HepG2 (cell line): Measurements from ENCODE around the gene GRAMD1B. TPM values are rescaled to one million over a fixed set of nuclear protein-coding genes. Genes with fewer than 3 reads are reported as not detected.

ENCODE experiments used
- ATAC-seq: fragments of 200-7000 bp; cut with Tn5 transposase; 3 replicates; pipeline ENCODE4 v1.9.1; 2020; ENCODE audit warnings: mild to moderate bottlenecking, moderate library complexity
- BruUV-seq: library from RNA; stranded (reverse); fragments of 400-500 nt; replicated peaks from 2 replicates; lab custom pipeline; 2021; lab: Mats Ljungman, UMichigan
- CTCF ChIA-PET: fragments of 300-600 bp; formaldehyde crosslinking; extraction: SDS; loops from one replicate; lab custom pipeline; 2021; ENCODE audit warnings: low total read pairs, inconsistent platforms, low intra/inter-chr PET ratio; lab: Yijun Ruan, JAX
- POLR2A ChIA-PET: fragments of 350-600 bp; sonication (Branson Sonifier 250); formaldehyde crosslinking; loops from one replicate; lab custom pipeline; 2020; ENCODE audit warnings: antibody characterized with exemption, inconsistent platforms; lab: Yijun Ruan, JAX
- DNase-seq: peaks from one replicate; pipeline ENCODE4 v3.0.0-alpha.2; 2015; ENCODE audit warnings: low spot score
- FAIRE-seq: peaks from 3 replicates; lab custom pipeline; 2011; peaks lifted over from hg19 to GRCh38; lab: Jason Lieb, UNC
- H2AFZ ChIP-seq: one replicate; pipeline ENCODE4 v1.6.1; 2011; ENCODE audit warnings: low read length, inconsistent platforms
- H3K27ac ChIP-seq: fragments of 300-600 bp; 3 replicates; pipeline ENCODE4 v1.8.0; 2011; ENCODE audit warnings: mixed run types, mild to moderate bottlenecking, mixed read lengths, low read length, inconsistent platforms; ENCODE audit not compliant: insufficient read depth; ENCODE audit errors: extremely low read length
- H3K27me3 ChIP-seq, 2 experiments: fragments of 200-600 bp in 1 of 2; 2 replicates in 1 of 2; 3 replicates in 1 of 2; pipeline versions ENCODE4 v1.6.0 to v1.8.0; 2011; ENCODE audit warnings: low read length in 2 of 2, mild to moderate bottlenecking in 2 of 2, moderate library complexity in 2 of 2, inconsistent platforms in 1 of 2; ENCODE audit not compliant: insufficient read depth in 2 of 2, control insufficient read depth in 1 of 2
- H3K36me3 ChIP-seq, 2 experiments: fragments of 200-600 bp in 1 of 2; replicated peaks in 1 of 2; 2 replicates in 1 of 2; 3 replicates in 1 of 2; pipeline versions ENCODE4 v1.5.1 to v1.8.0; 2011; ENCODE audit warnings: low read length in 2 of 2, inconsistent platforms in 1 of 2; ENCODE audit not compliant: insufficient read depth in 2 of 2, control insufficient read depth in 1 of 2
- H3K4me1 ChIP-seq: 2 replicates; pipeline ENCODE4 v1.5.1; 2012; ENCODE audit warnings: low read length, inconsistent platforms; ENCODE audit not compliant: insufficient read depth
- H3K4me2 ChIP-seq: 2 replicates; pipeline ENCODE4 v1.6.0; 2011; ENCODE audit warnings: low read depth, low read length, inconsistent platforms
- H3K4me3 ChIP-seq, 3 experiments: fragments of 200-600 bp in 1 of 3; sonication (generic), shearing (Covaris generic) in 1 of 3; replicated peaks in 1 of 3; 2 replicates each; pipeline ENCODE4 v1.5.1; 2011 to 2016; ENCODE audit warnings: low read length in 3 of 3, inconsistent platforms in 2 of 3, low read depth in 2 of 3, mild to moderate bottlenecking in 2 of 3, control low read depth in 1 of 3, mixed read lengths in 1 of 3; ENCODE audit not compliant: insufficient read depth in 1 of 3
- H3K79me2 ChIP-seq: one replicate; pipeline ENCODE4 v1.6.1; 2011; ENCODE audit warnings: low read length, inconsistent platforms; ENCODE audit not compliant: insufficient read depth
- H3K9ac ChIP-seq: 2 replicates; pipeline ENCODE4 v1.6.0; 2011; ENCODE audit warnings: mild to moderate bottlenecking, low read depth, low read length, inconsistent platforms; ENCODE audit not compliant: insufficient read depth
- H3K9me3 ChIP-seq: 2 replicates; pipeline ENCODE4 v1.5.1; 2012; ENCODE audit warnings: mild to moderate bottlenecking, low read length
- H4K20me1 ChIP-seq: 2 replicates; pipeline ENCODE4 v1.6.0; 2011; ENCODE audit warnings: inconsistent platforms, mild to moderate bottlenecking, low read length, moderate library complexity; ENCODE audit not compliant: insufficient read depth
- CCDC6 ChIP-seq: sonication (generic); formaldehyde crosslinking; IDR thresholded peaks from 2 replicates; pipeline ENCODE4 v1.8.1; 2022; ENCODE audit warnings: mild to moderate bottlenecking, missing genetic modification reagents, moderate library complexity
- FOXO1 ChIP-seq: sonication (generic); formaldehyde crosslinking; IDR thresholded peaks from 2 replicates; pipeline ENCODE4 v1.4.0; 2020; ENCODE audit warnings: missing genetic modification reagents
- HIVEP1 ChIP-seq: sonication (generic); formaldehyde crosslinking; IDR thresholded peaks from 2 replicates; pipeline ENCODE4 v1.4.0; 2020; ENCODE audit warnings: mild to moderate bottlenecking, missing genetic modification reagents
- HNRNPUL1 ChIP-seq: fragments of 200-400 bp; formaldehyde crosslinking; IDR thresholded peaks from 2 replicates; pipeline ENCODE4 v1.6.1; 2017; ENCODE audit warnings: low read depth, mild to moderate bottlenecking, low read length, moderate library complexity
- RCOR2 ChIP-seq: IDR thresholded peaks from 2 replicates; pipeline ENCODE4 v1.6.1; 2016; ENCODE audit warnings: missing biosample characterization, missing genetic modification reagents
- SOX5 ChIP-seq: IDR thresholded peaks from 2 replicates; pipeline ENCODE4 v1.6.1; 2016; ENCODE audit warnings: borderline replicate concordance
- SUZ12 ChIP-seq: fragments of 150-350 bp; IDR thresholded peaks from 2 replicates; pipeline ENCODE4 v1.6.1; 2014; ENCODE audit warnings: low read depth, low read length
- YY1 ChIP-seq: IDR thresholded peaks from 2 replicates; pipeline ENCODE4 v1.6.1; 2011; ENCODE audit warnings: low read length, low read depth, moderate library complexity, mild to moderate bottlenecking; ENCODE audit not compliant: insufficient read depth, insufficient replicate concordance
- WGBS: methylation state at CpG from one replicate; pipeline ENCODE4 v1.1.6; 2017; ENCODE audit warnings: low lambda C conversion rate; 5-methylcytosine and 5-hydroxymethylcytosine counted together
- in situ Hi-C: cut with HindIII; loops from 2 replicates; pipeline ENCODE4 v1.10.0; 2017; ENCODE audit warnings: low pct_unique_long_range_greater_than_20kb; ENCODE audit not compliant: extremely low pct_ligation_motif_present
- intact Hi-C: fragments of 100-400 bp; cut with micrococcal nuclease; formaldehyde crosslinking; loops from one replicate; pipeline ENCODE4 v1.10.0; 2022; ENCODE audit not compliant: unreplicated experiment
- polyA plus RNA-seq, 8 experiments: library from polyadenylated mRNA; depleted of rRNA in 3 of 8; stranded (reverse) in 7 of 8; unstranded in 1 of 8; fragments of >200 nt; fragmentation: Illumina TruSeq in 4 of 8; extraction: Trizol in 4 of 8; gene quantifications; 2 replicates each; pipeline versions ENCODE4 v1.2.1 to v1.2.3, GENCODE V29; 2011 to 2016; ENCODE audit warnings: low read depth in 4 of 8, missing spikeins in 1 of 8, mixed read lengths in 1 of 8; ENCODE audit not compliant: insufficient read depth in 1 of 8
- total RNA-seq, 5 experiments: library from RNA; depleted of rRNA; stranded (reverse); fragments of >200 nt; fragmentation: Illumina TruSeq; extraction: Trizol; gene quantifications; 2 replicates each; pipeline ENCODE4 v1.2.3, GENCODE V29; 2016; ENCODE audit warnings: low read depth in 1 of 5
- TF ChIP-seq, protein P1 (sequence below): sonication (generic); formaldehyde crosslinking; IDR thresholded peaks from 2 replicates; pipeline ENCODE4 v1.9.0; 2021; ENCODE audit warnings: missing genetic modification reagents, borderline replicate concordance
- TF ChIP-seq, protein P2 (sequence below): sonication (generic); formaldehyde crosslinking; IDR thresholded peaks from 2 replicates; pipeline ENCODE4 v1.8.0; 2023; ENCODE audit warnings: mild to moderate bottlenecking, missing genetic modification reagents
- TF ChIP-seq, protein P3 (sequence below): sonication (generic); formaldehyde crosslinking; IDR thresholded peaks from 2 replicates; pipeline ENCODE4 v1.8.1; 2023; ENCODE audit warnings: mild to moderate bottlenecking, missing genetic modification reagents, borderline replicate concordance
- TF ChIP-seq, protein P4 (sequence below): sonication (generic); formaldehyde crosslinking; IDR thresholded peaks from 2 replicates; pipeline ENCODE4 v1.5.0; 2020; ENCODE audit warnings: missing genetic modification reagents, mild to moderate bottlenecking, borderline replicate concordance
- TF ChIP-seq, protein P5 (sequence below), 2 experiments: sonication (generic) in 1 of 2; formaldehyde crosslinking in 1 of 2; IDR thresholded peaks; 2 replicates each; pipeline versions ENCODE4 v1.5.1 to v1.6.1; 2011 to 2020; ENCODE audit warnings: borderline replicate concordance in 1 of 2, low read depth in 1 of 2, low read length in 1 of 2, mild to moderate bottlenecking in 1 of 2, missing genetic modification reagents in 1 of 2, moderate library complexity in 1 of 2

The GRAMD1B gene
- total and polyA plus RNA-seq, 2 of the 13 experiments (the other 11 are each of a cell fraction or from before 2014, with no cell fraction given) = 0.12 TPM; not detected in 1

DNA sequence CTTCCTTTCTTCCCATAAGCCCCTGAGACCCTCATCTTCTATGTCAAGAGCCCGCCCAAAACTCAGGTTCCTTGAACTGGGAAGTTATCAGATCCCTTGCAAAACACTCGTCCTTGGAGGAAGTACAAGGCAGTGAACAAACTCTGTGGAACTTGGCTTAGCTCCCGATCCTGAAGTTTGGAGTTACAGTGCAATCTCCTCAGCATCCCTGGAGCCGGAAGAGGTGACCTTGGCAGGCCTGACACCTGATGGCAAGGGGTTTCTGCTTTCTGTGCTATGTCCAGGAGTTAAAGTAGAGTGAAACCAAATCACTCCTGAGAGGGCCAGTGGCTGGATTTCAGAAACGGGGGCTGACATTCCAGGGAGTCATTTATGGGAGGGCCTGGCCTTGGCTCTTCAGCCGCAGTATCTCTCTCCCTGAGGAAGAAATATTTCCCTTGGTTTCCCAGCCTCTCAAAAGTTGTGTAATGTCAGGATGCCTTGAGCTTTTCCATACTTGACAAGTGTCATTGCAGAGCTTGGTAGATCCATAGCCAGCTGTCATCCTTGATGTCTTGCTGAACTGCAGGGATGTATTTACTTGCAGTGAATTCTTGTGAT lies 1.9 kb upstream of the GRAMD1B start (continued):
- TF ChIP-seq, protein P1, sequence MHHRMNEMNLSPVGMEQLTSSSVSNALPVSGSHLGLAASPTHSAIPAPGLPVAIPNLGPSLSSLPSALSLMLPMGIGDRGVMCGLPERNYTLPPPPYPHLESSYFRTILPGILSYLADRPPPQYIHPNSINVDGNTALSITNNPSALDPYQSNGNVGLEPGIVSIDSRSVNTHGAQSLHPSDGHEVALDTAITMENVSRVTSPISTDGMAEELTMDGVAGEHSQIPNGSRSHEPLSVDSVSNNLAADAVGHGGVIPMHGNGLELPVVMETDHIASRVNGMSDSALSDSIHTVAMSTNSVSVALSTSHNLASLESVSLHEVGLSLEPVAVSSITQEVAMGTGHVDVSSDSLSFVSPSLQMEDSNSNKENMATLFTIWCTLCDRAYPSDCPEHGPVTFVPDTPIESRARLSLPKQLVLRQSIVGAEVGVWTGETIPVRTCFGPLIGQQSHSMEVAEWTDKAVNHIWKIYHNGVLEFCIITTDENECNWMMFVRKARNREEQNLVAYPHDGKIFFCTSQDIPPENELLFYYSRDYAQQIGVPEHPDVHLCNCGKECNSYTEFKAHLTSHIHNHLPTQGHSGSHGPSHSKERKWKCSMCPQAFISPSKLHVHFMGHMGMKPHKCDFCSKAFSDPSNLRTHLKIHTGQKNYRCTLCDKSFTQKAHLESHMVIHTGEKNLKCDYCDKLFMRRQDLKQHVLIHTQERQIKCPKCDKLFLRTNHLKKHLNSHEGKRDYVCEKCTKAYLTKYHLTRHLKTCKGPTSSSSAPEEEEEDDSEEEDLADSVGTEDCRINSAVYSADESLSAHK (CRISPR knock-in tag) = no peak
- TF ChIP-seq, protein P2, sequence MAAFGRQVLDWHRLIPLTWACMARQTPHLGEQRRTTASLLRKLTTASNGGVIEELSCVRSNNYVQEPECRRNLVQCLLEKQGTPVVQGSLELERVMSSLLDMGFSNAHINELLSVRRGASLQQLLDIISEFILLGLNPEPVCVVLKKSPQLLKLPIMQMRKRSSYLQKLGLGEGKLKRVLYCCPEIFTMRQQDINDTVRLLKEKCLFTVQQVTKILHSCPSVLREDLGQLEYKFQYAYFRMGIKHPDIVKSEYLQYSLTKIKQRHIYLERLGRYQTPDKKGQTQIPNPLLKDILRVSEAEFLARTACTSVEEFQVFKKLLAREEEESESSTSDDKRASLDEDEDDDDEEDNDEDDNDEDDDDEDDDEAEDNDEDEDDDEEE = no peak
- TF ChIP-seq YY1 = no peak
- TF ChIP-seq HIVEP1 = no peak
- TF ChIP-seq SOX5 (CRISPR knock-in tag) = no peak

DNA sequence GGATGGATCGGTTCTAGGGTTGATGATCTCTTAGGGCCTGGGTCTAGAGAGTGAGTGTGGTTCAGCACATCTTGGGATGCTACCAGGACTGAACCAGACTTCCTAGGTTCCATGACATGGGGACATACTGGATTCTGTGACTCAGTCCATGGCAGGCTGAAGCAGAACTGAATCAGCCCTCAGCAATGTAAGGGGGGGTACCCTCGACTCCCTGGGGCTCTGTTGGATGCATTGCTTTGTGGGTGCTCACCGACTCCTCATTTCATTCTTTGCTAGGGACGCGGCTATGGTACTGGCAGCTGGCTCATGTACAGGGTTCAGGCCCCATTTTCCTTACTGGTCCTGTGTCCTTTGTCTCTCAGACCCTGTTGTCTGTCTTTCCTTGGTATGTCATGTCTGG lies 733 bp upstream of the GRAMD1B start:
- no TSS peak for BruUV-seq
- TF ChIP-seq, protein P3, sequence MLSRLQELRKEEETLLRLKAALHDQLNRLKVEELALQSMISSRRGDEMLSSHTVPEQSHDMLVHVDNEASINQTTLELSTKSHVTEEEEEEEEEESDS = no peak
- TF ChIP-seq HNRNPUL1 (no peak), RCOR2 (no peak), FOXO1 (CRISPR knock-in tag) (no peak), SUZ12 (no peak), CCDC6 (CRISPR knock-in tag) (no peak)
- TF ChIP-seq, protein P4, sequence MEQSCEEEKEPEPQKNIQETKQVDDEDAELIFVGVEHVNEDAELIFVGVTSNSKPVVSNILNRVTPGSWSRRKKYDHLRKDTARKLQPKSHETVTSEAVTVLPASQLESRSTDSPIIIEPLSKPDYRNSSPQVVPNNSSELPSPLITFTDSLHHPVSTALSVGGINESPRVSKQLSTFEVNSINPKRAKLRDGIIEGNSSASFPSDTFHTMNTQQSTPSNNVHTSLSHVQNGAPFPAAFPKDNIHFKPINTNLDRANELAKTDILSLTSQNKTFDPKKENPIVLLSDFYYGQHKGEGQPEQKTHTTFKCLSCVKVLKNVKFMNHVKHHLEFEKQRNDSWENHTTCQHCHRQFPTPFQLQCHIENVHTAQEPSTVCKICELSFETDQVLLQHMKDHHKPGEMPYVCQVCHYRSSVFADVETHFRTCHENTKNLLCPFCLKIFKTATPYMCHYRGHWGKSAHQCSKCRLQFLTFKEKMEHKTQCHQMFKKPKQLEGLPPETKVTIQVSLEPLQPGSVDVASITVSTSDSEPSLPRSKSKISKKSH (CRISPR knock-in tag) = no peak
- TF ChIP-seq, protein P5, sequence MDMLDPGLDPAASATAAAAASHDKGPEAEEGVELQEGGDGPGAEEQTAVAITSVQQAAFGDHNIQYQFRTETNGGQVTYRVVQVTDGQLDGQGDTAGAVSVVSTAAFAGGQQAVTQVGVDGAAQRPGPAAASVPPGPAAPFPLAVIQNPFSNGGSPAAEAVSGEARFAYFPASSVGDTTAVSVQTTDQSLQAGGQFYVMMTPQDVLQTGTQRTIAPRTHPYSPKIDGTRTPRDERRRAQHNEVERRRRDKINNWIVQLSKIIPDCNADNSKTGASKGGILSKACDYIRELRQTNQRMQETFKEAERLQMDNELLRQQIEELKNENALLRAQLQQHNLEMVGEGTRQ (IDR thresholded peaks at IDR 0.05; ENCODE audit: low read depth, low read length) = no peak
- TF ChIP-seq, protein P5 (CRISPR knock-in tag; IDR thresholded peaks at IDR 0.05; ENCODE audit: borderline replicate concordance) = no peak

More for the DNA sequence above, 733 bp upstream of the GRAMD1B start:
- H3K9ac ChIP-seq = no peak overlapping the region
- CTCF ChIA-PET = no interaction called here
- H2AFZ ChIP-seq = no peak overlapping the region
- in situ Hi-C loops (no loop called here), intact Hi-C loops (loop anchor here (1.0 kb wide), 1 partner anchor 13 kb away; no protein-coding TSS in a partner anchor)
- no peaks in the 10 kb centered on the region for H3K36me3 ChIP-seq
- no peaks in the 10 kb centered on the region for H3K79me2 ChIP-seq
- DNase-seq (no peak), ATAC-seq (no peak), FAIRE-seq (no peak)
- no peaks in the 10 kb centered on the region for H4K20me1 ChIP-seq
- no peak overlapping the region for H3K27ac ChIP-seq
- H3K9me3 ChIP-seq = no peaks in the 10 kb centered on the region
- WGBS = 24% methylated on average over 4 of the region's 5 CpGs
- H3K27me3 ChIP-seq = peaks cover 6 to 39% of the 10 kb centered on the region in 2 experiments
- no peak overlapping the region for H3K4me3 ChIP-seq
- H3K4me1 ChIP-seq = no peaks in the 10 kb centered on the region
- H3K4me2 ChIP-seq = no peak overlapping the region
- POLR2A ChIA-PET = no interaction called here
